Neural progenitor cell (in vitro differentiated cells): ENCODE measurements around the gene ABCC1. TPM values are rescaled to one million over a fixed set of nuclear protein-coding genes. Genes with fewer than 3 reads are reported as not detected.

ENCODE experiments used
- DNase-seq: peaks from one replicate; pipeline ENCODE4 v3.0.0-alpha.2; 2016; ENCODE audit warnings: low spot score
- H2AFZ ChIP-seq: fragments of 200-600 bp; sonication (generic); replicated peaks from 2 replicates; pipeline ENCODE4 v1.6.1; 2016; ENCODE audit warnings: antibody characterized with exemption
- H3F3A ChIP-seq: fragments of 200-600 bp; sonication (generic); 2 replicates; pipeline ENCODE4 v1.6.1; 2016; ENCODE audit warnings: antibody characterized with exemption, low read depth
- H3K27ac ChIP-seq: fragments of 200-600 bp; sonication (generic); 2 replicates; pipeline ENCODE4 v1.5.1; 2016; ENCODE audit warnings: mild to moderate bottlenecking
- H3K27me3 ChIP-seq: fragments of 200-600 bp; sonication (generic); 2 replicates; pipeline ENCODE4 v1.6.1; 2016; ENCODE audit warnings: mild to moderate bottlenecking, moderate library complexity
- H3K36me3 ChIP-seq: fragments of 200-600 bp; sonication (generic); 2 replicates; pipeline ENCODE4 v1.5.1; 2016
- H3K4me1 ChIP-seq: fragments of 200-600 bp; sonication (generic); 2 replicates; pipeline ENCODE4 v1.6.1; 2016; ENCODE audit warnings: mixed run types
- H3K4me2 ChIP-seq: fragments of 200-600 bp; sonication (generic); 2 replicates; pipeline ENCODE4 v1.6.1; 2016
- H3K4me3 ChIP-seq: fragments of 200-600 bp; sonication (generic); 2 replicates; pipeline ENCODE4 v1.5.1; 2016
- H3K79me2 ChIP-seq: fragments of 200-600 bp; sonication (generic); 2 replicates; pipeline ENCODE4 v1.6.1; 2016; ENCODE audit warnings: low read depth
- H3K9ac ChIP-seq: fragments of 200-600 bp; sonication (generic); 2 replicates; pipeline ENCODE4 v1.6.1; 2016
- H3K9me3 ChIP-seq: fragments of 200-600 bp; sonication (generic); 2 replicates; pipeline ENCODE4 v1.5.1; 2016; ENCODE audit warnings: low read depth
- H4K20me1 ChIP-seq: fragments of 200-600 bp; sonication (generic); 2 replicates; pipeline ENCODE4 v1.6.1; 2016; ENCODE audit warnings: low read depth
- H3K27ac Mint-ChIP-seq: 3 replicates; pipeline ENCODE4 v1.8.0; 2021; ENCODE audit warnings: mixed read lengths
- H3K27me3 Mint-ChIP-seq: 2 replicates; pipeline ENCODE4 v1.8.0; 2022; ENCODE audit warnings: low read depth, mild to moderate bottlenecking, inconsistent platforms, moderate library complexity, mixed read lengths; ENCODE audit not compliant: insufficient read depth
- H3K36me3 Mint-ChIP-seq: 3 replicates; pipeline ENCODE4 v1.8.0; 2021; ENCODE audit warnings: mixed read lengths
- H3K4me1 Mint-ChIP-seq: 3 replicates; pipeline ENCODE4 v1.8.0; 2021; ENCODE audit warnings: mixed read lengths
- H3K4me3 Mint-ChIP-seq: 3 replicates; pipeline ENCODE4 v1.8.0; 2021; ENCODE audit warnings: mild to moderate bottlenecking, moderate library complexity, mixed read lengths
- H3K9me3 Mint-ChIP-seq: 3 replicates; pipeline ENCODE4 v1.8.0; 2020; ENCODE audit warnings: mixed read lengths
- EZH2 ChIP-seq: fragments of 200-600 bp; sonication (generic); IDR thresholded peaks from 2 replicates; pipeline ENCODE4 v1.6.1; 2017; ENCODE audit warnings: antibody characterized with exemption, mild to moderate bottlenecking, moderate library complexity
- EZH2phosphoT487 ChIP-seq: fragments of 200-600 bp; sonication (generic); IDR thresholded peaks from 2 replicates; pipeline ENCODE4 v1.6.1; 2017; ENCODE audit warnings: antibody characterized with exemption
- total RNA-seq: library from RNA; depleted of rRNA; stranded (reverse); fragments of >200 nt; gene quantifications from 2 replicates; pipeline ENCODE4 v1.2.3, GENCODE V29; 2015; ENCODE audit warnings: low replicate concordance
- TF ChIP-seq, protein P1 (sequence below): fragments of 200-600 bp; sonication (generic); IDR thresholded peaks from 2 replicates; pipeline ENCODE4 v1.5.1; 2017; ENCODE audit warnings: antibody characterized with exemption, mild to moderate bottlenecking

Gene ABCC1
- total RNA-seq, 1 donor from 2014 or later = 17.5 TPM

GRCh38 chr16:16096121-16096857 is 146.9 kb downstream of the ABCC1 start:
- DNase-seq = peak; percentile 18
- H3K9ac ChIP-seq = no peak overlapping the region
- H3K4me3 ChIP-seq = no peak overlapping the region
- TF ChIP-seq EZH2phosphoT487 (no peak), EZH2 (no peak)
- TF ChIP-seq, protein P1, sequence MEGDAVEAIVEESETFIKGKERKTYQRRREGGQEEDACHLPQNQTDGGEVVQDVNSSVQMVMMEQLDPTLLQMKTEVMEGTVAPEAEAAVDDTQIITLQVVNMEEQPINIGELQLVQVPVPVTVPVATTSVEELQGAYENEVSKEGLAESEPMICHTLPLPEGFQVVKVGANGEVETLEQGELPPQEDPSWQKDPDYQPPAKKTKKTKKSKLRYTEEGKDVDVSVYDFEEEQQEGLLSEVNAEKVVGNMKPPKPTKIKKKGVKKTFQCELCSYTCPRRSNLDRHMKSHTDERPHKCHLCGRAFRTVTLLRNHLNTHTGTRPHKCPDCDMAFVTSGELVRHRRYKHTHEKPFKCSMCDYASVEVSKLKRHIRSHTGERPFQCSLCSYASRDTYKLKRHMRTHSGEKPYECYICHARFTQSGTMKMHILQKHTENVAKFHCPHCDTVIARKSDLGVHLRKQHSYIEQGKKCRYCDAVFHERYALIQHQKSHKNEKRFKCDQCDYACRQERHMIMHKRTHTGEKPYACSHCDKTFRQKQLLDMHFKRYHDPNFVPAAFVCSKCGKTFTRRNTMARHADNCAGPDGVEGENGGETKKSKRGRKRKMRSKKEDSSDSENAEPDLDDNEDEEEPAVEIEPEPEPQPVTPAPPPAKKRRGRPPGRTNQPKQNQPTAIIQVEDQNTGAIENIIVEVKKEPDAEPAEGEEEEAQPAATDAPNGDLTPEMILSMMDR = peak; percentile 46
- H3K27ac Mint-ChIP-seq = peak overlapping the region; percentile 55
- peaks cover 21% of the 10 kb centered on the region for H4K20me1 ChIP-seq
- H3K4me2 ChIP-seq = no peak overlapping the region
- no peak overlapping the region for H3K4me3 Mint-ChIP-seq
- peaks cover 3% of the 10 kb centered on the region for H3F3A ChIP-seq
- H2AFZ ChIP-seq = no peak overlapping the region
- H3K4me1 ChIP-seq = peaks cover 5% of the 10 kb centered on the region
- no peaks in the 10 kb centered on the region for H3K9me3 Mint-ChIP-seq
- peaks cover 3% of the 10 kb centered on the region for H3K4me1 Mint-ChIP-seq
- peaks cover 5% of the 10 kb centered on the region for H3K36me3 Mint-ChIP-seq
- H3K27me3 ChIP-seq = no peaks in the 10 kb centered on the region
- peaks cover 3% of the 10 kb centered on the region for H3K27me3 Mint-ChIP-seq
- no peaks in the 10 kb centered on the region for H3K79me2 ChIP-seq
- no peak overlapping the region for H3K27ac ChIP-seq
- H3K9me3 ChIP-seq = no peaks in the 10 kb centered on the region
- H3K36me3 ChIP-seq = no peaks in the 10 kb centered on the region

GRCh38 chr16:16096858-16097213 is 147.4 kb downstream of the ABCC1 start:
- H3K27ac ChIP-seq = no peak overlapping the region
- TF ChIP-seq, protein P1 = no peak
- TF ChIP-seq EZH2 (no peak), EZH2phosphoT487 (no peak)
- Mint-ChIP-seq H3K9me3 (no peaks in the 10 kb centered on the region), H3K4me3 (no peak overlapping the region), H3K27me3 (peaks cover 3% of the 10 kb centered on the region), H3K36me3 (peaks cover 10% of the 10 kb centered on the region), H3K27ac (no peak overlapping the region), H3K4me1 (peaks cover 3% of the 10 kb centered on the region)
- no peaks in the 10 kb centered on the region for H3K27me3 ChIP-seq
- no peak overlapping the region for H3K4me3 ChIP-seq
- peaks cover 5% of the 10 kb centered on the region for H3K4me1 ChIP-seq
- no peaks in the 10 kb centered on the region for H3K9me3 ChIP-seq
- H3K9ac ChIP-seq = no peak overlapping the region
- DNase-seq = no peak
- H3K36me3 ChIP-seq = no peaks in the 10 kb centered on the region
- peaks cover 3% of the 10 kb centered on the region for H3F3A ChIP-seq
- no peak overlapping the region for H2AFZ ChIP-seq
- peaks cover 21% of the 10 kb centered on the region for H4K20me1 ChIP-seq
- no peak overlapping the region for H3K4me2 ChIP-seq
- no peaks in the 10 kb centered on the region for H3K79me2 ChIP-seq

- Histone ChIP-seq H3K4me1 (no peaks in the 10 kb centered on the region), H3F3A (peaks cover 3% of the 10 kb centered on the region), H3K27ac (no peak overlapping the region), H2AFZ (no peak overlapping the region), H3K36me3 (no peaks in the 10 kb centered on the region), H3K4me3 (no peak overlapping the region), H3K9ac (no peak overlapping the region), H3K9me3 (no peaks in the 10 kb centered on the region), H3K27me3 (no peaks in the 10 kb centered on the region), H3K4me2 (no peak overlapping the region), H3K79me2 (no peaks in the 10 kb centered on the region), H4K20me1 (peaks cover 7% of the 10 kb centered on the region)
- no peak overlapping the region for H3K27ac Mint-ChIP-seq
- H3K4me1 Mint-ChIP-seq = peaks cover 3% of the 10 kb centered on the region
- TF ChIP-seq EZH2 = no peak
- TF ChIP-seq, protein P1 = no peak
- no peak for TF ChIP-seq EZH2phosphoT487
- peaks cover 3% of the 10 kb centered on the region for H3K27me3 Mint-ChIP-seq
- H3K9me3 Mint-ChIP-seq = peaks cover 2% of the 10 kb centered on the region
- peaks cover 16% of the 10 kb centered on the region for H3K36me3 Mint-ChIP-seq
- DNase-seq = no peak
- H3K4me3 Mint-ChIP-seq = no peak overlapping the region
These were observed 149.9 kb downstream of the ABCC1 start for GRCh38 chr16:16099320-16099719.
